Measurements from ENCODE around the gene PCBP3. TPM values are rescaled to one million over a fixed set of nuclear protein-coding genes. Genes with fewer than 3 reads are reported as not detected.

PCBP3 gene
- total RNA-seq, 1 donor from 2014 or later: not detected

DNA sequence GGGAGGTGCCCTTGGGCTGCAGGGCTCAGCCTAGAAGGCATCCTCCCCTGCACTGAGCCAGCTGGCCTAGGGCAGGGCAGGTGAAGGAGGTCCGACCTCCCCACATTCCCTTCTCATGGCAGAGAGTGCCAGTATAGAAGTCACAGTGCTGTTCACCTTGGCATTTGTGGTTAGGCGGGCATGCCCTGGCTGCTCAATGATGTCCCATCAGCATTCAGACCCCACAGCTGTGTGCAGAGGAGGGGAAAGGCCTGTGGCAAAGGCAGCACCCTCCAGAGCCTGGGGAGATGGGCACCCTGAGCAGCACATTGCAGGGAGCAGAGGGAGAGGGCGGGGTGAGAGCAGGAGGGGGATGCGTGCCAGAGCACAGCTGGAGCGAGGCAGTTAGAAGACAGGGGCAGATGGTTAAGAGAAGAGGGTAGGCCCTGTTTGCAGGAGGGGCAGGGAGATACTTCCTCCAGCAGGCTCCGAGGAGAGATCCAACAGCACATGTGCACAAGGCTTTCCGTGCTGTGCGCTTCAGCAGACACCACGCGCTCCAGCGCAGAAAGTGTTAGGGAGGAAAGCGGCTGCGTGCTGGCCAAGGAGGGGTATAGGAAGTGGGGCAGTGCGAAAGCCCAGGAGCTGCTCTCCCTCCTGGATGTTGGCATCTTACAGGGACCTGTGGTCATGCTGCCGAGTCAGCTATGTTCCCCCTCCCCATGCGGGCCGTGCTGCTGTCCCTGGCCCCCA is 294.4 kb downstream of the PCBP3 start:
- Histone ChIP-seq H3K36me3 (ENCODE audit: control insufficient read depth, insufficient read depth, low read length) (no peaks in the 10 kb centered on the region), H3K4me3 (ENCODE audit: low read depth, low read length) (no peak overlapping the region), H3K27me3 (ENCODE audit: control insufficient read depth, insufficient read depth, low read length) (no peaks in the 10 kb centered on the region)
- DNase-seq (ENCODE audit: low read depth): no peak
- TF ChIP-seq, protein P1, sequence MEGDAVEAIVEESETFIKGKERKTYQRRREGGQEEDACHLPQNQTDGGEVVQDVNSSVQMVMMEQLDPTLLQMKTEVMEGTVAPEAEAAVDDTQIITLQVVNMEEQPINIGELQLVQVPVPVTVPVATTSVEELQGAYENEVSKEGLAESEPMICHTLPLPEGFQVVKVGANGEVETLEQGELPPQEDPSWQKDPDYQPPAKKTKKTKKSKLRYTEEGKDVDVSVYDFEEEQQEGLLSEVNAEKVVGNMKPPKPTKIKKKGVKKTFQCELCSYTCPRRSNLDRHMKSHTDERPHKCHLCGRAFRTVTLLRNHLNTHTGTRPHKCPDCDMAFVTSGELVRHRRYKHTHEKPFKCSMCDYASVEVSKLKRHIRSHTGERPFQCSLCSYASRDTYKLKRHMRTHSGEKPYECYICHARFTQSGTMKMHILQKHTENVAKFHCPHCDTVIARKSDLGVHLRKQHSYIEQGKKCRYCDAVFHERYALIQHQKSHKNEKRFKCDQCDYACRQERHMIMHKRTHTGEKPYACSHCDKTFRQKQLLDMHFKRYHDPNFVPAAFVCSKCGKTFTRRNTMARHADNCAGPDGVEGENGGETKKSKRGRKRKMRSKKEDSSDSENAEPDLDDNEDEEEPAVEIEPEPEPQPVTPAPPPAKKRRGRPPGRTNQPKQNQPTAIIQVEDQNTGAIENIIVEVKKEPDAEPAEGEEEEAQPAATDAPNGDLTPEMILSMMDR (IDR thresholded peaks at IDR 0.05; ENCODE audit: insufficient read depth, low read length, severe bottlenecking): no peak
- FAIRE-seq: no peak

DNA sequence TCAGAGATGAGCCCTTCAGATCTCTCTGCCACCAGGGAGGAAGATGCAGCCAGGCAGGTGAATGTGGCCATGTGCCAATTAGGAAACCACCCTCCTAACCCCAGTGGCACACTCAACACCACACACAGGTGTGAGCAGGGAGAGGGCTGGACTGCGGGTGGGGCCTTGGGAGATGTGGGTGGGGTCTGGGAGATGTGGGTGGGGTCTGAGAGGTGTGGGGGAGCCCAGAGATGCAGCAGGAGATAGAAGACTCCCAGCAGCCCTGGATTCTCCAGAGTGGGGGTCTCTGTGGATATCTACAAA is 294.9 kb downstream of the PCBP3 start:
- FAIRE-seq (no peak), DNase-seq (ENCODE audit: low read depth) (no peak)
- TF ChIP-seq, protein P1 (IDR thresholded peaks at IDR 0.05; ENCODE audit: insufficient read depth, low read length, severe bottlenecking): no peak
- no peak overlapping the region for H3K4me3 ChIP-seq (ENCODE audit: low read depth, low read length)
- H3K36me3 ChIP-seq (ENCODE audit: control insufficient read depth, insufficient read depth, low read length): no peaks in the 10 kb centered on the region
- H3K27me3 ChIP-seq (ENCODE audit: control insufficient read depth, insufficient read depth, low read length): no peaks in the 10 kb centered on the region

DNA sequence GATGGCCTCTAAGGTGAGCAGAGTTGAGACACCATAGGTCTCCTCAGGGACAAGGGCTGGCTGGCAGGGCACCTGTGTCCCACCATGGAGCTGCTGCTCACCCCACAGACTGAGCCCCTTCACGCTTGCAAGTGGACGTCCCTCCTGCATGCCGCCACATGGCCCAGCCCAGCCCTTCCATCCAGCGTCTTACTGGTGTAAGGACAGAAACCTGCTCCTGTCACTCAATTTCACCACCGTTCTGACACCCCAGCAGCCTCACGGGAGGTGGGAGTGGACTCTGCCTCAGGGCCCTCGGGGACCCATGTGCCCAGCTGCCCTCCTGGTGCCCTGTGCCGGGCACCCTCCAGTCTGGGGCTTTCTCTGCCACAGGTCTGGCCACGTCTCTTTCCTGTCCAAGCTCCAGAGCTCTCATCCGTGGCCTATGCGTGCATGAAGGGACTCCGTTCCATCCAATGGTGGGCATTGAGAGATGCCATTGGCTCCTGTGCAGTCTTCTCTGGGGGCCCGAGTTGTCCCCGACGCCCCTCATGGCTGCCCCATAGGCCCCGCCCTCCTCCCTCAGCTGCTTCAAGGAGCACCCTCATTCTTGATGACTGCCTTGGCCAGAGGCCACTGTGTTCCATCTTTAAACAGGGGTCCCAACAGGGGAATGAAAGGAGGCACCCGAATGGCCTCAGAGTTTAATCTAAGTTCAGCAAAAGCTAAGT is 295.4 kb downstream of the PCBP3 start:
- H3K27me3 ChIP-seq (ENCODE audit: control insufficient read depth, insufficient read depth, low read length): no peaks in the 10 kb centered on the region

DNA sequence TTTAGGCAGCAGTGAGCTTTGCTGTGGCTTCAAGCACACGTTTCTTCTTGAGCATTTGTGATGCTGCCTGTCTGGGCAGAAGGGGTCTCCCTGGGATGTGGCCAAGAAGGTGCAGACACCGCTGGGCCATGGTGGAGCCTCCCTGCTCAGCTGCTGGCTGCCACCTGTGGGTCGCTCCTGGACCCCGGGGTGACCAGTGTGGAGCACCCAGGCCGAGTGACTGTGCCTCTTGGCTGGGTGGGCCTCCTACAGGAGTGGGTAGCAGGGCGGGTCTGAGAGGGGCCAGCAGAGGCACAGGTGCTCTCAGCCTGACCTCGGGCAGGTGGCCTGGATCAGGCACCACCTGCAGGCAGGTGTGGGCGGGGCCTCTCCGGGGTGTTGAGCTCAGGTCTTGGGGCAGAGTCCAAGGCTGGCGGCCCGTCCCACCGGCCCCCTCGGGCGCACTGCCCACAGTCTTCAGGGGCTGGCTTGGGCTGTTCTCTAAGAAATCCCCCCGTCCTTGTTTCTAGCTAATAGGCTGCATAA is 296.1 kb downstream of the PCBP3 start:
- DNase-seq (ENCODE audit: low read depth): no peak
- H3K4me3 ChIP-seq (ENCODE audit: low read depth, low read length): no peak overlapping the region
- no peaks in the 10 kb centered on the region for H3K36me3 ChIP-seq (ENCODE audit: control insufficient read depth, insufficient read depth, low read length)
- TF ChIP-seq, protein P1 (IDR thresholded peaks at IDR 0.05; ENCODE audit: insufficient read depth, low read length, severe bottlenecking): no peak
- no peaks in the 10 kb centered on the region for H3K27me3 ChIP-seq (ENCODE audit: control insufficient read depth, insufficient read depth, low read length)
- no peak for FAIRE-seq

More for the DNA sequence above, 295.4 kb downstream of the PCBP3 start:
- DNase-seq (ENCODE audit: low read depth) (no peak), FAIRE-seq (no peak)
- TF ChIP-seq, protein P1 (IDR thresholded peaks at IDR 0.05; ENCODE audit: insufficient read depth, low read length, severe bottlenecking): no peak
- no peak overlapping the region for H3K4me3 ChIP-seq (ENCODE audit: low read depth, low read length)
- no peaks in the 10 kb centered on the region for H3K36me3 ChIP-seq (ENCODE audit: control insufficient read depth, insufficient read depth, low read length)

DNA sequence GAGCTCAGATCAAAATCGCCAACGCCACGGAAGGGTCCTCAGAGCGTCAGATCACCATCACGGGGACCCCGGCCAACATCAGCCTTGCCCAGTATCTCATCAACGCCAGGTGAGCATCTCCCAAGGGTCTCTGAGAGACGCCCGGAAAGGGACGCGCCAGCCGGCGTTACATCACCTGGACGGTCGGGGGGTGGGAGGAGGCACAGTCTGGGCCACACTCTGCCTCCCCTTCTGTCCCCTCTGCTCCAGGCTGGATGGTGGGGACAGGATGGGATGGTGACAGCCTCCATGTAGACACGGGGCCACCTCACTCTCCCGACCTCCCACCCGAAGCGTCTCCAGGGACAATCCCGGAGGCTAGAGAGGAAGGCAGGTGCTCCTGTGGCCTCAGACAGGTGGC is 296.6 kb downstream of the PCBP3 start:
- TF ChIP-seq, protein P1 (IDR thresholded peaks at IDR 0.05; ENCODE audit: insufficient read depth, low read length, severe bottlenecking): no peak
- H3K36me3 ChIP-seq (ENCODE audit: control insufficient read depth, insufficient read depth, low read length): no peaks in the 10 kb centered on the region
- DNase-seq (ENCODE audit: low read depth): no peak
- no peaks in the 10 kb centered on the region for H3K27me3 ChIP-seq (ENCODE audit: control insufficient read depth, insufficient read depth, low read length)
- H3K4me3 ChIP-seq (ENCODE audit: low read depth, low read length): no peak overlapping the region
- no peak for FAIRE-seq

Measured in bronchial epithelial cell (primary cell).